ENCODE measurements around the gene DENND5A. TPM values are rescaled to one million over a fixed set of nuclear protein-coding genes. Genes with fewer than 3 reads are reported as not detected.

DENND5A gene
- total and polyA plus RNA-seq, 2 of the 8 experiments (the other 6 are each of a cell fraction or from before 2014, with no cell fraction given) = 65.7 to 139 TPM

DNA sequence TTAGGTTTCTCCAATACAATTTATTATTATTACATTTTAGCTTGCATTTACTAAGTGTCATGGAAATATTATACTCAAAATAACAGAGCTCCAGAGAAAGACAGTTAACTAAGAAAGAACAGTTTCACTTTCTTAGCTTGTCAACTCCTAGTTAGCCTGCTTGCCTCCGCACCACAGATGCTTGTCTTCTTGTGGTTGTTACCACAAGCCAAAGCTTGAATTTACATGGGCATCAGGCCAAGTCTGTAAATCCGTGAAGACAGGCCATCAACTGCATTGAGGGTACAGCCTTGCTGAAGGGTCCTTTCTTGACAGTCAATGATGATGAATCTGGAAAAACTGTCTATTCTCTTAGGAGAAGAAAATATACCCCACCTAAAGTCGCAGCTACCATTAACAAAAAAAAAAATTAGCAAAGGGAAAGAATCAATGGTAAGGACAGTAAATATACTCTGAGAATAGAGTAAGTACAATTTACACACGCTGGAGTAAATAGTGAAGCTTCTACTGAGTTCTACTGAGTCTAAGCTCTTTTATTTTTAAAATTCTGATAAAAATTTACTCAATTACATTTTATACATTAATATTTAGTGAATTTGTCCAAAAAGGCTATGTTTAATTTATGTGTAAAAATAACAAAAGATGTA is 15.6 kb upstream of the DENND5A start (continued):
- TF ChIP-seq TCF12 (IDR thresholded peaks at IDR 0.05; ENCODE audit: low read depth, low read length) = no peak
- TF ChIP-seq TEAD4 (IDR thresholded peaks at IDR 0.05; ENCODE audit: low read depth, low read length) = no peak
- no peak for TF ChIP-seq KDM4A (IDR thresholded peaks at IDR 0.05; ENCODE audit: low read depth, low read length, severe bottlenecking)
- no peak for TF ChIP-seq HDAC6 (IDR thresholded peaks at IDR 0.05; ENCODE audit: low read depth, low read length)
- TF ChIP-seq CREB1 (IDR thresholded peaks at IDR 0.05) = no peak
- no peak for TF ChIP-seq POU5F1 (IDR thresholded peaks at IDR 0.05; ENCODE audit: low read depth, low read length)
- no peak for TF ChIP-seq ATF3 (IDR thresholded peaks at IDR 0.05; ENCODE audit: insufficient read depth, low read depth, low read length)
- no peak for TF ChIP-seq CHD1 (IDR thresholded peaks at IDR 0.05; ENCODE audit: low read depth, low read length)
- no peak for TF ChIP-seq BCL11A (IDR thresholded peaks at IDR 0.05; ENCODE audit: low read depth in 2 of 2, low read length in 2 of 2)

Data from H1 (cell line).